A549 (cell line): ENCODE results near the gene NEK4.

ENCODE experiments used
- CEBPB ChIP-seq, 2 experiments: fragments of >200 bp in 1 of 2; sonication (Bioruptor Twin) in 1 of 2; formaldehyde crosslinking in 1 of 2; IDR thresholded peaks; 2 replicates each; pipeline ENCODE4 v1.6.1; 2012 to 2016
- CTCF ChIP-seq: fragments of >200 bp; sonication (Bioruptor Twin); formaldehyde crosslinking; IDR thresholded peaks from 3 replicates; pipeline ENCODE4 v1.5.1; 2016
- EP300 ChIP-seq, 2 experiments: fragments of >200 bp; sonication (Bioruptor Twin); formaldehyde crosslinking; IDR thresholded peaks; 2 replicates in 1 of 2; 3 replicates in 1 of 2; pipeline ENCODE4 v1.6.1; 2016 to 2017
- FOSB ChIP-seq: fragments of 250-450 bp; sonication (Bioruptor Pico); IDR thresholded peaks from 2 replicates; pipeline ENCODE4 v1.5.0; 2020; ENCODE audit warnings: mild to moderate bottlenecking, moderate library complexity
- JUN ChIP-seq, 2 experiments: fragments of >200 bp; sonication (Bioruptor Twin); formaldehyde crosslinking; IDR thresholded peaks; 2 replicates in 1 of 2; 3 replicates in 1 of 2; pipeline ENCODE4 v1.6.1; 2016 to 2017
- MYC ChIP-seq: IDR thresholded peaks from 2 replicates; pipeline ENCODE4 v1.6.1; 2012; ENCODE audit warnings: mild to moderate bottlenecking, inconsistent platforms, low read length, improper control_type of control experiment, borderline replicate concordance
- POLR2A ChIP-seq: IDR thresholded peaks from 2 replicates; pipeline ENCODE4 v1.6.1; 2012; ENCODE audit warnings: mild to moderate bottlenecking, low read length
- POLR2AphosphoS2 ChIP-seq: conservative IDR thresholded peaks from 2 replicates; pipeline ENCODE4 v1.6.1; 2012; ENCODE audit warnings: low read length, improper control_type of control experiment, inconsistent platforms
- RCOR1 ChIP-seq: fragments of 150-350 bp; IDR thresholded peaks from 2 replicates; pipeline ENCODE4 v1.6.1; 2014; ENCODE audit warnings: antibody characterized with exemption, low read length, low read depth
- REST ChIP-seq: fragments of 200-600 bp; sonication (generic); IDR thresholded peaks from 2 replicates; pipeline ENCODE4 v1.6.1; 2016; ENCODE audit warnings: antibody characterized with exemption, mild to moderate bottlenecking, moderate library complexity
- ZFP36 ChIP-seq: fragments of 450-650 bp; IDR thresholded peaks from 2 replicates; pipeline ENCODE4 v1.6.1; 2014; ENCODE audit warnings: borderline replicate concordance; ENCODE audit not compliant: partially characterized antibody

GRCh38 chr3:52754373-52754772 lies 16.4 kb downstream of the NEK4 start:
- TF ChIP-seq CTCF, result no peak
- TF ChIP-seq EP300 (IDR thresholded peaks at IDR 0.05), result no peak
- TF ChIP-seq CEBPB (IDR thresholded peaks at IDR 0.05), result no peak
- TF ChIP-seq JUN (IDR thresholded peaks at IDR 0.05), result no peak
- TF ChIP-seq POLR2AphosphoS2, result no peak
- TF ChIP-seq RCOR1, result no peak
- no peak for TF ChIP-seq REST
- TF ChIP-seq POLR2A, result no peak
- TF ChIP-seq MYC, result no peak
- no peak for TF ChIP-seq FOSB
- no peak for TF ChIP-seq ZFP36
